SU-DHL-6 (cell line): ENCODE measurements around the gene BCAS1.

Source experiments
- H2AFZ ChIP-seq: fragments of 200-600 bp; sonication (generic); 2 replicates; pipeline ENCODE4 v1.6.1; 2014; ENCODE audit warnings: low read depth, mild to moderate bottlenecking, moderate library complexity, mixed read lengths, antibody characterized with exemption, low read length; ENCODE audit not compliant: severe bottlenecking
- H3F3A ChIP-seq: fragments of 200-600 bp; shearing (Covaris generic); 2 replicates; pipeline ENCODE4 v1.6.0; 2016; ENCODE audit warnings: antibody characterized with exemption, mild to moderate bottlenecking; ENCODE audit not compliant: insufficient read depth
- H3K27ac ChIP-seq: fragments of 200-600 bp; sonication (generic); 2 replicates; pipeline ENCODE4 v1.5.1; 2016; ENCODE audit warnings: low read depth, mild to moderate bottlenecking, low read length, moderate library complexity, mixed read lengths
- H3K27me3 ChIP-seq: fragments of 200-600 bp; sonication (generic), shearing (Covaris generic); 2 replicates; pipeline ENCODE4 v1.6.0; 2014; ENCODE audit warnings: mild to moderate bottlenecking, low read length
- H3K36me3 ChIP-seq: fragments of 200-600 bp; sonication (generic); 2 replicates; pipeline ENCODE4 v1.6.1; 2014; ENCODE audit warnings: mild to moderate bottlenecking, low read length, mixed read lengths
- H3K4me2 ChIP-seq: fragments of 300-600, 200-600 bp; shearing (Covaris generic), sonication (generic); 2 replicates; pipeline ENCODE4 v1.6.0; 2014; ENCODE audit warnings: low read length, low read depth, mild to moderate bottlenecking; ENCODE audit not compliant: poor library complexity, severe bottlenecking
- H3K4me3 ChIP-seq: fragments of 200-600 bp; sonication (generic); 2 replicates; pipeline ENCODE4 v1.5.1; 2014; ENCODE audit warnings: antibody characterized with exemption, low read length, mild to moderate bottlenecking, mixed read lengths; ENCODE audit not compliant: insufficient read depth, poor library complexity, severe bottlenecking
- H3K79me2 ChIP-seq: fragments of 200-600 bp; sonication (generic); 2 replicates; pipeline ENCODE4 v1.6.1; 2014; ENCODE audit warnings: mild to moderate bottlenecking, low read length, moderate library complexity; ENCODE audit not compliant: insufficient read depth
- H3K9ac ChIP-seq: fragments of 200-600 bp; sonication (generic); 2 replicates; pipeline ENCODE4 v1.7.0; 2014; ENCODE audit warnings: mild to moderate bottlenecking, low read length
- H3K9me2 ChIP-seq: fragments of 200-600 bp; sonication (generic); replicated peaks from 2 replicates; pipeline ENCODE4 v1.6.1; 2014; ENCODE audit warnings: low read length; ENCODE audit not compliant: insufficient read depth
- H3K9me3 ChIP-seq: fragments of 200-600 bp; sonication (generic); 2 replicates; pipeline ENCODE4 v1.6.1; 2014; ENCODE audit warnings: low read length, mixed read lengths; ENCODE audit not compliant: insufficient read depth
- H4K20me1 ChIP-seq: fragments of 200-600 bp; sonication (generic); 2 replicates; pipeline ENCODE4 v1.6.1; 2014; ENCODE audit warnings: low read depth, mild to moderate bottlenecking, antibody characterized with exemption, low read length, moderate library complexity, mixed read lengths
- CTCF ChIP-seq: fragments of 200-600 bp; sonication (generic); IDR thresholded peaks from one replicate; pipeline ENCODE4 v1.5.1; 2017; ENCODE audit warnings: antibody characterized with exemption, mild to moderate bottlenecking, low read length, moderate library complexity; ENCODE audit not compliant: insufficient read depth, poor library complexity, severe bottlenecking
- EZH2phosphoT487 ChIP-seq: fragments of 200-600 bp; sonication (generic), shearing (Covaris generic); conservative IDR thresholded peaks from 2 replicates; pipeline ENCODE4 v1.6.1; 2018; ENCODE audit warnings: mild to moderate bottlenecking, antibody characterized with exemption, low read length, moderate library complexity, mixed read lengths

The BCAS1 gene

DNA sequence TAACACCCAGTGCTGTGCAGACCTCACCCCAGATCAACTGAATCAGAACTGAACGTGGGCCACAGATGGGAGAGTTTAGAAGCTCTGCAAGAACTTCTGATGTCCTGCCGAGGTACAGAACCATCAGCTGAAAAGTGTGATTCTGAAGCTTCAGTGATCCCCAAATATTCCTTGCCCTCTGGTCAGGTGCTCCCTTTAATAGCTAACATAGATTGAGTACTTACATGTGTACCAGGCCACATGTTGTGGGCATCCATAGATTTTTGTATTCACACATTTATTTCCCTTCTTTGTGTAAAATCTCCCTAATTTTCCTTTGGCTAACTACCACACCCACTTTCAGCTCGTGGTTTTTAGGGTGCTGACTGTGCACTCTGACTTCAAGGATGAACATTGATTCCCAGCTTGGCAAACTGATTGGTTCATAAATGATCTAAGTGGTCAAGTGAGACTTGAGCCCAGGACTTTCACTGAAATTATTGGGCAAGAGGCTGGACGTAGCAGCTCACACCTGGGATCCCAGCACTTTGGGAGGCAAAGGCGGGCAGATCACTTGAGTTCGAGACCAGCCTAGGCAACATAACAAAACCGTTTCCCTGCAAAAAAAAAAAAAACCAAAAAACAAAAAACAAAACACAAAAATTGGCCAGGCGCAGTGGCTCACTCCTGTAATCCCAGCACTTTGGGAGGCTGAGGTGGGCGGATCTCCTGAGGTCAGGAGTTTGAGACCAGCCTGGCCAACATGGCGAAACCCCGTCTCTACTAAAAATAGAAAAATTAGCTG lies 162.2 kb downstream of the BCAS1 start:
- no peaks in the 10 kb centered on the region for H3K9me3 ChIP-seq
- no peaks in the 10 kb centered on the region for H4K20me1 ChIP-seq
- no peaks in the 10 kb centered on the region for H3K27me3 ChIP-seq
- H3K9ac ChIP-seq, result peak overlapping the region; percentile 33
- peak overlapping the region; percentile 91 for H3K27ac ChIP-seq
- peak overlapping the region; percentile 44 for H2AFZ ChIP-seq
- H3F3A ChIP-seq, result peaks cover 47% of the 10 kb centered on the region
- no peaks in the 10 kb centered on the region for H3K36me3 ChIP-seq
- H3K4me2 ChIP-seq, result peak overlapping the region; percentile 66
- no peaks in the 10 kb centered on the region for H3K79me2 ChIP-seq
- TF ChIP-seq CTCF (no peak), EZH2phosphoT487 (no peak)
- no peak overlapping the region for H3K4me3 ChIP-seq
- H3K9me2 ChIP-seq, result no peaks in the 10 kb centered on the region

- no peak overlapping the region for H3K4me3 ChIP-seq
These were observed 164.6 kb downstream of the BCAS1 start for GRCh38 chr20:53905820-53906191.

GRCh38 chr20:53905019-53905819 lies 165.2 kb downstream of the BCAS1 start:
- Histone ChIP-seq H3K9ac (no peak overlapping the region), H3K4me2 (peak overlapping the region; percentile 66), H3K27ac (peak overlapping the region; percentile 91), H3K27me3 (no peaks in the 10 kb centered on the region), H4K20me1 (no peaks in the 10 kb centered on the region), H3K79me2 (no peaks in the 10 kb centered on the region), H3K9me2 (no peaks in the 10 kb centered on the region), H3K36me3 (no peaks in the 10 kb centered on the region), H3K9me3 (no peaks in the 10 kb centered on the region), H3F3A (peaks cover 49% of the 10 kb centered on the region), H2AFZ (no peak overlapping the region), H3K4me3 (no peak overlapping the region)
- no peak for TF ChIP-seq CTCF
- TF ChIP-seq EZH2phosphoT487, result no peak

More at GRCh38 chr20:53905820-53906191, 164.6 kb downstream of the BCAS1 start:
- Histone ChIP-seq H3K4me2 (peak overlapping the region; percentile 66), H2AFZ (peak overlapping the region; percentile 5), H3K9me2 (no peaks in the 10 kb centered on the region), H3K9me3 (no peaks in the 10 kb centered on the region), H3K27ac (peak overlapping the region; percentile 91), H3K79me2 (no peaks in the 10 kb centered on the region), H3F3A (peaks cover 44% of the 10 kb centered on the region), H3K36me3 (no peaks in the 10 kb centered on the region), H4K20me1 (no peaks in the 10 kb centered on the region), H3K9ac (peak overlapping the region; percentile 33; the same call in 1 of the 2 replicates), H3K27me3 (no peaks in the 10 kb centered on the region)
- TF ChIP-seq CTCF (no peak), EZH2phosphoT487 (no peak)
